H9 (cell line): ENCODE results near the gene GGCT. TPM values are rescaled to one million over a fixed set of nuclear protein-coding genes. Genes with fewer than 3 reads are reported as not detected.

Experiments used
- DNase-seq: peaks from one replicate; pipeline ENCODE4 v3.0.0-alpha.2; 2017
- H2AFZ ChIP-seq: one replicate; pipeline ENCODE4 v1.6.1; 2013; ENCODE audit warnings: mild to moderate bottlenecking, low read length, control low read depth, moderate library complexity
- H2AK5ac ChIP-seq: 2 replicates; pipeline ENCODE4 v1.6.1; 2013; ENCODE audit warnings: low read length, control low read depth, mixed read lengths; ENCODE audit not compliant: insufficient read length
- H2BK120ac ChIP-seq: one replicate; pipeline ENCODE4 v1.6.1; 2013; ENCODE audit warnings: low read depth, mild to moderate bottlenecking, low read length, control low read depth, inconsistent platforms; ENCODE audit not compliant: poor library complexity, severe bottlenecking
- H2BK12ac ChIP-seq: 2 replicates; pipeline ENCODE4 v1.6.1; 2013; ENCODE audit warnings: low read length, control low read depth, mixed read lengths, low read depth; ENCODE audit not compliant: insufficient read length
- H2BK15ac ChIP-seq: 2 replicates; pipeline ENCODE4 v1.6.1; 2013; ENCODE audit warnings: low read depth, low read length, control low read depth
- H2BK20ac ChIP-seq: one replicate; pipeline ENCODE4 v1.6.1; 2013; ENCODE audit warnings: low read depth, mild to moderate bottlenecking, low read length, control low read depth, inconsistent platforms; ENCODE audit not compliant: poor library complexity, severe bottlenecking
- H2BK5ac ChIP-seq: 2 replicates; pipeline ENCODE4 v1.6.1; 2013; ENCODE audit warnings: low read length, control low read depth, mixed read lengths; ENCODE audit not compliant: insufficient read length
- H3K14ac ChIP-seq: 2 replicates; pipeline ENCODE4 v1.6.1; 2013; ENCODE audit warnings: low read length, control low read depth; ENCODE audit not compliant: insufficient read depth
- H3K18ac ChIP-seq: 2 replicates; pipeline ENCODE4 v1.6.1; 2013; ENCODE audit warnings: low read depth, mild to moderate bottlenecking, mixed read lengths, low read length, control low read depth; ENCODE audit not compliant: insufficient read length
- H3K23ac ChIP-seq: 2 replicates; pipeline ENCODE4 v1.6.1; 2013; ENCODE audit warnings: low read length, control low read depth, mixed read lengths, low read depth; ENCODE audit not compliant: insufficient read length
- H3K23me2 ChIP-seq: 2 replicates; pipeline ENCODE4 v1.6.1; 2013; ENCODE audit warnings: low read depth, mild to moderate bottlenecking, mixed read lengths, low read length, control low read depth; ENCODE audit not compliant: insufficient read length, poor library complexity, severe bottlenecking
- H3K27ac ChIP-seq: 2 replicates; pipeline ENCODE4 v1.5.1; 2013; ENCODE audit warnings: low read length, control low read depth, mixed read lengths, low read depth; ENCODE audit not compliant: insufficient read length
- H3K27me3 ChIP-seq: 2 replicates; pipeline ENCODE4 v1.6.1; 2013; ENCODE audit warnings: low read length, control low read depth, inconsistent platforms; ENCODE audit not compliant: insufficient read depth
- H3K4ac ChIP-seq: 2 replicates; pipeline ENCODE4 v1.6.1; 2013; ENCODE audit warnings: low read depth, mild to moderate bottlenecking, control low read depth, inconsistent platforms, low read length, moderate library complexity
- H3K4me1 ChIP-seq: 2 replicates; pipeline ENCODE4 v1.6.1; 2013; ENCODE audit warnings: low read length, control low read depth, inconsistent platforms; ENCODE audit not compliant: insufficient read depth
- H3K4me2 ChIP-seq: 2 replicates; pipeline ENCODE4 v1.6.1; 2013; ENCODE audit warnings: low read length, control low read depth, mixed read lengths; ENCODE audit not compliant: insufficient read length, insufficient read depth
- H3K56ac ChIP-seq: 2 replicates; pipeline ENCODE4 v1.6.1; 2013; ENCODE audit warnings: low read depth, mild to moderate bottlenecking, mixed read lengths, low read length, control low read depth; ENCODE audit not compliant: insufficient read length
- H3K79me1 ChIP-seq: 2 replicates; pipeline ENCODE4 v1.6.1; 2013; ENCODE audit warnings: low read depth, mild to moderate bottlenecking, moderate library complexity, low read length, control low read depth, inconsistent platforms; ENCODE audit not compliant: insufficient read depth, poor library complexity, severe bottlenecking
- H3K79me2 ChIP-seq: 2 replicates; pipeline ENCODE4 v1.6.1; 2013; ENCODE audit warnings: low read length, control low read depth, inconsistent platforms; ENCODE audit not compliant: insufficient read depth
- H3K9ac ChIP-seq: 2 replicates; pipeline ENCODE4 v1.6.1; 2013; ENCODE audit warnings: low read length, control low read depth, mixed read lengths; ENCODE audit not compliant: insufficient read length; ENCODE audit errors: extremely low read depth
- H3K9me3 ChIP-seq: one replicate; pipeline ENCODE4 v1.6.1; 2013; ENCODE audit warnings: low read depth, low read length, inconsistent platforms; ENCODE audit not compliant: control insufficient read depth
- H3T11ph ChIP-seq: one replicate; pipeline ENCODE4 v1.6.1; 2013; ENCODE audit warnings: mild to moderate bottlenecking, low read length, control low read depth, inconsistent platforms
- H4K20me1 ChIP-seq: one replicate; pipeline ENCODE4 v1.6.1; 2013; ENCODE audit not compliant: control insufficient read depth, insufficient read length, insufficient read depth
- H4K5ac ChIP-seq: 2 replicates; pipeline ENCODE4 v1.6.1; 2013; ENCODE audit warnings: low read depth, mild to moderate bottlenecking, mixed read lengths, low read length, control low read depth; ENCODE audit not compliant: insufficient read length
- H4K8ac ChIP-seq: replicated peaks from 2 replicates; pipeline ENCODE4 v1.6.1; 2013; ENCODE audit warnings: low read length, control low read depth, mixed read lengths, low read depth; ENCODE audit not compliant: insufficient read length
- H4K91ac ChIP-seq: 2 replicates; pipeline ENCODE4 v1.6.1; 2013; ENCODE audit warnings: low read depth, mild to moderate bottlenecking, moderate library complexity, mixed read lengths, low read length, control low read depth; ENCODE audit not compliant: insufficient read length
- H3K27ac Mint-ChIP-seq, 3 experiments: 2 replicates in 2 of 3; 3 replicates in 1 of 3; pipeline ENCODE4 v1.8.0; 2020 to 2021; ENCODE audit warnings: mixed read lengths in 3 of 3, mild to moderate bottlenecking in 1 of 3, moderate library complexity in 1 of 3
- H3K27me3 Mint-ChIP-seq: 2 replicates; pipeline ENCODE4 v1.8.0; 2021; ENCODE audit warnings: low read depth, mild to moderate bottlenecking, moderate library complexity, mixed read lengths
- H3K36me3 Mint-ChIP-seq, 3 experiments: 2 replicates in 2 of 3; 3 replicates in 1 of 3; pipeline ENCODE4 v1.8.0; 2020 to 2021; ENCODE audit warnings: low read depth in 3 of 3, mixed read lengths in 3 of 3; ENCODE audit not compliant: insufficient read depth in 1 of 3
- H3K4me1 Mint-ChIP-seq, 2 experiments: 2 replicates each; pipeline ENCODE4 v1.8.0; 2020; ENCODE audit warnings: mixed read lengths in 2 of 2
- H3K4me3 Mint-ChIP-seq, 2 experiments: 2 replicates in 1 of 2; 3 replicates in 1 of 2; pipeline ENCODE4 v1.8.0; 2020 to 2021; ENCODE audit warnings: mild to moderate bottlenecking in 2 of 2, mixed read lengths in 2 of 2, moderate library complexity in 1 of 2
- H3K9me3 Mint-ChIP-seq, 2 experiments: 2 replicates in 1 of 2; 3 replicates in 1 of 2; pipeline ENCODE4 v1.8.0; 2020; ENCODE audit warnings: mild to moderate bottlenecking in 2 of 2, mixed read lengths in 2 of 2, moderate library complexity in 1 of 2
- WGBS: extraction: QIAGEN DNeasy Blood & Tissue Kit; methylation state at CpG from one replicate; pipeline ENCODE4 v1.1.7; 2013; ENCODE audit warnings: missing lambda C conversion rate, low lambda C conversion rate, mixed read lengths; ENCODE audit not compliant: insufficient read length; ENCODE audit errors: extremely low coverage; 5-methylcytosine and 5-hydroxymethylcytosine counted together
- total RNA-seq: library from RNA; stranded (reverse); gene quantifications from 2 replicates; pipeline ENCODE4 v1.2.1, GENCODE V29; 2021
- TF ChIP-seq, protein P1 (sequence below): fragments of 200-600 bp; sonication (generic); conservative IDR thresholded peaks from 3 replicates; pipeline ENCODE4 v1.8.0; 2021; ENCODE audit warnings: antibody characterized with exemption, mild to moderate bottlenecking

The GGCT gene
- total RNA-seq, 1 experiment from 2014 or later, result 84.9 TPM

DNA sequence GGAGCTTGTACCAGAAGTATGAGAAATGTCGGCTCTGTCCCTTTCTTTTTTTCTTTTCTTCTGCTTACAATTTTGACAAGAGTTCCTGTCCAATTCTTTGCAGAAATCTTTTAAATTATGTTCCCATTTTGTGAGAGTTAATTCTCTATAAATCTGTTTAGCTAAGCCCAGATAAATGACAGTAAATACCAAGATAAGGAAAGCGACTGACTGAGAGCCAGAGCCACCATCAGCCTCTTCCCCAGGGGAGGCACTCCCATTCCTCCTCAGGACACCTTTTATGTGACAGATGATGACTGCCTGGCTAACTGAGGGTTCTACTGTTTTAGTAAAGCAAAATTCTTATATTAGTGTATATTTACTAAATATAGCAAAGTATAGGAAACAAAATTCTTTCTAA lies 6.9 kb upstream of the GGCT start:
- H4K8ac ChIP-seq, result no peak overlapping the region

More for the DNA sequence above, 6.9 kb upstream of the GGCT start:
- Histone ChIP-seq H3K18ac (no peak overlapping the region), H3K9me3 (no peaks in the 10 kb centered on the region), H3K4ac (no peak overlapping the region), H3K14ac (no peak overlapping the region), H2AK5ac (no peak overlapping the region), H3K27ac (no peak overlapping the region), H3K4me2 (no peak overlapping the region), H2BK20ac (no peak overlapping the region), H4K20me1 (no peaks in the 10 kb centered on the region), H3K79me2 (no peaks in the 10 kb centered on the region), H2BK5ac (no peak overlapping the region), H3K4me1 (no peaks in the 10 kb centered on the region), H4K5ac (no peak overlapping the region), H2BK120ac (no peak overlapping the region), H3K9ac (no peak overlapping the region), H3K23ac (no peak overlapping the region), H3K56ac (no peak overlapping the region), H2BK12ac (no peak overlapping the region), H2BK15ac (no peak overlapping the region), H2AFZ (no peak overlapping the region), H3T11ph (no peak overlapping the region), H4K91ac (no peak overlapping the region), H3K79me1 (no peaks in the 10 kb centered on the region), H3K23me2 (no peaks in the 10 kb centered on the region), H3K27me3 (no peaks in the 10 kb centered on the region)
- Mint-ChIP-seq H3K27ac (no peak overlapping the region), H3K9me3 (peaks cover 14 to 22% of the 10 kb centered on the region in 2 experiments), H3K36me3 (peaks cover 0 to 11% (median 7%) of the 10 kb centered on the region in 3 experiments; a peak in 5 of 7 replicates), H3K4me1 (peaks cover 6 to 7% of the 10 kb centered on the region in 2 experiments; a peak in 3 of 4 replicates), H3K27me3 (peaks cover 13% of the 10 kb centered on the region), H3K4me3 (no peak overlapping the region)
- no CpG with 5 or more reads among the region's 2 CpGs for WGBS
- DNase-seq, result no peak
- TF ChIP-seq, protein P1, sequence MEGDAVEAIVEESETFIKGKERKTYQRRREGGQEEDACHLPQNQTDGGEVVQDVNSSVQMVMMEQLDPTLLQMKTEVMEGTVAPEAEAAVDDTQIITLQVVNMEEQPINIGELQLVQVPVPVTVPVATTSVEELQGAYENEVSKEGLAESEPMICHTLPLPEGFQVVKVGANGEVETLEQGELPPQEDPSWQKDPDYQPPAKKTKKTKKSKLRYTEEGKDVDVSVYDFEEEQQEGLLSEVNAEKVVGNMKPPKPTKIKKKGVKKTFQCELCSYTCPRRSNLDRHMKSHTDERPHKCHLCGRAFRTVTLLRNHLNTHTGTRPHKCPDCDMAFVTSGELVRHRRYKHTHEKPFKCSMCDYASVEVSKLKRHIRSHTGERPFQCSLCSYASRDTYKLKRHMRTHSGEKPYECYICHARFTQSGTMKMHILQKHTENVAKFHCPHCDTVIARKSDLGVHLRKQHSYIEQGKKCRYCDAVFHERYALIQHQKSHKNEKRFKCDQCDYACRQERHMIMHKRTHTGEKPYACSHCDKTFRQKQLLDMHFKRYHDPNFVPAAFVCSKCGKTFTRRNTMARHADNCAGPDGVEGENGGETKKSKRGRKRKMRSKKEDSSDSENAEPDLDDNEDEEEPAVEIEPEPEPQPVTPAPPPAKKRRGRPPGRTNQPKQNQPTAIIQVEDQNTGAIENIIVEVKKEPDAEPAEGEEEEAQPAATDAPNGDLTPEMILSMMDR, result no peak
